HG02973 (cell line): ENCODE results near the gene FANCD2OS.
"Not testable (repeated sequence)": the region's sequence is repeated elsewhere in the genome, so short reads cannot be mapped to it uniquely, and the experiment has no call there.

Experiments used
- ATAC-seq: cut with Tn5 transposase; IDR thresholded peaks from one replicate; pipeline ENCODE4 v1.9.1; 2021; ENCODE audit warnings: moderate library complexity; ENCODE audit not compliant: unreplicated experiment

FANCD2OS gene

GRCh38 chr3:10093678-10094077 lies 14.4 kb downstream of the FANCD2OS start:
- ATAC-seq = no peak

GRCh38 chr3:10091387-10091786 lies 16.7 kb downstream of the FANCD2OS start:
- not testable (repeated sequence) for ATAC-seq

- ATAC-seq = not testable (repeated sequence)
Observed at GRCh38 chr3:10090774-10091173, 17.3 kb downstream of the FANCD2OS start.

GRCh38 chr3:10090179-10090578 lies 17.9 kb downstream of the FANCD2OS start:
- ATAC-seq = no peak

GRCh38 chr3:10088256-10088655 lies 19.8 kb downstream of the FANCD2OS start:
- ATAC-seq = no peak

GRCh38 chr3:10085738-10086137 lies 22.3 kb downstream of the FANCD2OS start:
- no peak for ATAC-seq

- ATAC-seq = no peak
Observed at GRCh38 chr3:10081871-10082270, 26.2 kb downstream of the FANCD2OS start.

- no peak for ATAC-seq
Observed at GRCh38 chr3:10074666-10075065, 33.4 kb downstream of the FANCD2OS start.

- not testable (repeated sequence) for ATAC-seq
Observed at GRCh38 chr3:10070077-10070476, 38.0 kb downstream of the FANCD2OS start.

GRCh38 chr3:10055097-10055496 lies 53.0 kb downstream of the FANCD2OS start:
- no peak for ATAC-seq
